OCI-M1 (cell line): ENCODE measurements around the gene STBD1.
"Not testable (repeated sequence)": the region's sequence is repeated elsewhere in the genome, so short reads cannot be mapped to it uniquely, and the experiment has no call there.

Experiments
- DNase-seq: peaks from one replicate; lab custom pipeline; 2025; lab: John Stamatoyannopoulos, UW

STBD1 gene

DNA sequence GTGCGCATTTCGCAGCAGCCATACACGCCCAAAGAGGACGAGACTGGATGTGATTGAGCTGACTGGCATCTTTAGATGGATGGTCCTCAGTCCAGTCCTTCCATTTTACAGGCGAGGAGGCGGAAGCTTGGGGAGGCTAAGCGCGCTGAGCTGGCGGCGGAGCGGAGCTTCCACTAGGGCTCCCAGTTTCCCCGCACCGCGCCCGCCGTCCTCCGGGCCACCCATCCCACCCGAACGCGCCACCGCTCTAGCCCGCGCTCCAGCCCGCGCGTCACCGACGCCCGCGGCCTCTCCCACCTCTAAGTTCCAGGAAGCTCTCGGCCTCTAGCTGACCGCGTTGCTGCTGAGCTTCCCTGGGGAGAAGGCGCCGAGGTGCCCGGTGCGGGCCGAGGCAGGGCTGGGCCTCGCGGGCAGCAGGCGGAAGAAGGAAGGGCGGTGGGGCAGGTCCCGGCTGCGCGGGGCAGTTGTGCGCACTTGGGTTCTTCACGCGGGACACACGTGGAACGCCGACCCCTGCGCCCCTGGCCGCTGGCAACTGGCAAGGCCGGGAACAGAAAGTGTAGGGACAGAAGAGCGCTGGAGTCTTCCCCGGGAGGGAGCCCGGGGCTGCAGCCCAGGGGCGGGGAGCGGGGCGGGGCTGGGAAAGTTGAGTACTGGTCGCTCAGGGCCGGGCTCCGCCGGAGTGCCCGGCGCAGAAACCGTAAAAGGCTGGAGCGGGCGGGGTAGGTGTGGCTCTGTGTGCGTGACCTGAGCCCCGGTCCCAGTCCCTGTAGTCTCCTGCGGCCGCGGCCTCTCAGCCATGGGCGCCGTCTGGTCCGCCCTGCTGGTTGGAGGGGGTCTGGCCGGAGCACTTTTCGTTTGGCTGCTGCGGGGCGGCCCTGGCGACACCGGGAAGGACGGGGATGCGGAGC lies at the start of gene STBD1:
STBD1 (plus strand) TSS at position 763 of the 911 bp plus-strand sequence; CDS start at position 800, 37 bp downstream.
- DNase-seq: peak; percentile 78

GRCh38 chr4:76256968-76257367 lies 49.6 kb upstream of the STBD1 start:
- no peak for DNase-seq

- DNase-seq: no peak
These were observed 48.7 kb upstream of the STBD1 start for GRCh38 chr4:76257824-76258223.

- no peak for DNase-seq
These were observed 46.0 kb upstream of the STBD1 start for GRCh38 chr4:76260571-76260970.

GRCh38 chr4:76265631-76266218 lies 40.8 kb upstream of the STBD1 start:
- DNase-seq: no peak

GRCh38 chr4:76266627-76267026 lies 39.9 kb upstream of the STBD1 start:
- DNase-seq: no peak

DNA sequence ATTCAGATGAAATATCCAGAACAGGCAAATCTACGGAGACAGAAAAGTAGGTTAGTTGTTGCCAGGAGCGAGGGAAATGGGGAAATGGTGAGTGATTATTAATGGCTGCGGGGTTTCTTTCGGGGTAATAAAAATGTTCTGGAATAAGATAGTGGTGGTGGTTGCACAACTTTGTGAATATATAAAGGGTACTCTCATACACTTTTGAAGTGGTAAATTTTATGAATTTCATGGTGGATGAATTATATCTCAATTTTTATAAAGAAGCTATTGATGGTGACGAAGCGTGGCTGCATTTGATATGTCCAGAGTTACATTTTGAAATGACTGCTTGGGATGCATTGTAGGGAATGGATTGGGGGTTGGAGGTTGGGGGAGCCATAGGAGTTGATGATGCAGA lies 38.7 kb upstream of the STBD1 start:
- no peak for DNase-seq

DNA sequence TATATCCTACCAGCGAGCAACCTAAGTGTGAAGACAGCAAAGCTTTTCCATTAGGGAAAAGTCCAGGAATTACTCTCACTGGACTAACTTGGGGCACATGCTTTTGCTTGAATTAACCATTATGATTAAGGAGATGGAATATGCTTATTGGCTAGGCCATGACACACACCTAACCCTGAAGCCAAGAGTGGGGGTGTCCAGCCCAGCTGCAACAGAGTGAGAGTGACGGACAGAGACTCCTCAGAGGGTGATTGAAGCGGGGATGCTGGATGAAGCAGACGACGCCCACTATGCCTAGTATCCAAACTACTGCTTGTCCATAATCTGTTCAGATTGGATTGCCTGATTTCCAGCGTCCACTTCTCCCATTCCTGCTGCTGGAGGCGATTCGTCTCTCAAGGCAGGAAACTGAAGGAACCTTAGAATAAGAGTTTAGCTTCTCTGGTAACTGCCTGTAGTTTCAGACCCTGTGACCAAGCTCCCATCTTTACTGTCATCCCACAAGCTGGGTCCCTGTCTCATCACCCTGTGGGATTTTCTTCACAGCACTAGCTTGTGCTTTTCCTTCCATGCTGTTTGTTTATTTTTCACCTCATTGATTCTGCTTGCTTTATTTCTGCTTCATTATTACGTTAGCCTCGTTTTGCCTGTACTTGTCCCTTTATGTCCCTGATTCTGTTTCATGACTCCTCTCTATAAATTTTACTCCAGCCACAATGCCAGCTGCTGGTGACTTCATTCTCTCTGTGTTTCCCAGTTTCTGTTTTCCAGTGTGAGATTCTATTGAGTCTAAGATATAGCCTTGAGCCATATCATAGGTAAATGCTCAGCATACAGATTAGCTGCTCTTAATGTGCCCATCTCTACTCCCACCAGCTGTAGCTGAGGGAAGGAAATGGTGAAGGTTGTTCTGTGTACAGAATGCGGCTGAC lies 36.0 kb upstream of the STBD1 start:
- DNase-seq: no peak

- no peak for DNase-seq
These were observed 35.3 kb upstream of the STBD1 start for GRCh38 chr4:76271248-76271647.

GRCh38 chr4:76272073-76272472 lies 34.5 kb upstream of the STBD1 start:
- DNase-seq: no peak

GRCh38 chr4:76272582-76272981 lies 34.0 kb upstream of the STBD1 start:
- no peak for DNase-seq

DNA sequence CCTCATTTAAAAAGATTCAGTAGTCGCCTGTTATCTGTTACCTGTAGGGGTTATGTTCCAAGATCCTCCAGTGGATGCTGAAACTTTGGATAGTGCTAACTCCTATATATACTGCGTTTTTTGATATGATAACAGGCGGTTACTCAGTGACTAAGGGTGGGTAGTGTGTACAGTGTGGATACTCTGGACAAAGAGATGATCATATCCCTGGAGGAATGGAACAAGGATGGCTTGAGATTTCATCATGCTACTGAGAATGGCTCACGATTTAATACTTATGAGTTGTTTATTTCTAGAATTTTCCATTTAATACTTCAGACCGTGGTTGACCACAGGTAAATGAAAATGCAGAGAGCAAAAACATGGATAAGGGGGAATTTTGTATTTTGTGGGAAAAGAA lies 33.5 kb upstream of the STBD1 start:
- DNase-seq: no peak

GRCh38 chr4:76275486-76276124 lies 30.9 kb upstream of the STBD1 start:
- peak; percentile 38 for DNase-seq

DNA sequence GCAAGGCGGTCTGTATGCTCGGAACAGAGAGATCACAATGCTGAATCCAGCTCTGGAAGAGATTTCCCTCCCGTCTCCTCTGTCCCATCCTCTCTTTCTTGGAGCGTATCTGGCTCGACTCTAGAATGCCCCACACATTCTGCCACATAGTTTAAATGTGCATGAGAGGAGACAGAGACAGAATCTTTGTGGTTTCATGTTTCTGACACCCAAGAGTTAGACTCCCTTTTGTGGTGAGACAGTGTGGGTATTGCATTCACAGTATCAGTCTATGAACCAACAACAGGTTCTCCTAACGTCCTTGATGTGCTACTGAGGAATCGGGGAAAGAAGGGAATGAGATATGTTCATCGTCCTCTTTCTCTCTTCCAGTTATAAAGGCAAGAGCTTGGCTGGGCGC lies 29.7 kb upstream of the STBD1 start:
- peak; percentile 64 for DNase-seq

DNA sequence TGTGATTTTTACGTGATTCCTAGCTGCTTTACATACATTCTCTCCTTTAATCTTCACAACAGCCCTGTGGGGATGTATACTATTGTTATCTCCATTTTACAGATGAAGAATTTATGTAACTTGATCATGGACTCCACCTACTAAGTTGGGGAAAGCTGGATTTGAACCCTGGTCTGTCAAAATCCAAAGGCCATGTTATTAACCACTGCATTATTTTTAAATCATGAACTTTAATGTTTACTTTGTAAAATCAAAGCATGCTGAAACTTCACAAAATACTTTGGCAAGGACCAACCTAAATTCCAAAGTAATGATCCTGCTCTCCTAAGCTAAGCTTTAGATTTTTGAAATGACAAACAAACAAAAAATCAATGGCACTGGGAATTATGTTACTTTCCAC lies 28.9 kb upstream of the STBD1 start:
- DNase-seq: no peak

DNA sequence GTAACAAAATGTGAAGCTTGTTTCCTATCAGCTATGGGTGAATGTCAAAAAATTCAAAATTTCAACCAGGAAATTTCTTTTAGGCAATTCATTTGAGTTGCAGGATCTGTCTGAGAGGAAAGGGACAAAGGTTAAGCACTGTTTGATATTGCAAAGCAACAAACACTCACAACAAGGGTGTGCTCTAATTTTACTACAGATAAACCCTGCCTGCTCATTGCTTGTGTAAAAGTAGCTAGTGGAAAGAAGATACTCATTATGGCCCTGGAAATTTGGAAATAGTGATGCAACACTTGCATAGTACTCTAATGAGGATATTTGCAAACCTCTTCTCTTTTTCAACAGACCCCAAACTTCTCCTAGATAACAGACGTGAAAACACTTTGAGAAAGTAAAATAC lies 27.9 kb upstream of the STBD1 start:
- DNase-seq: peak; percentile 28

DNA sequence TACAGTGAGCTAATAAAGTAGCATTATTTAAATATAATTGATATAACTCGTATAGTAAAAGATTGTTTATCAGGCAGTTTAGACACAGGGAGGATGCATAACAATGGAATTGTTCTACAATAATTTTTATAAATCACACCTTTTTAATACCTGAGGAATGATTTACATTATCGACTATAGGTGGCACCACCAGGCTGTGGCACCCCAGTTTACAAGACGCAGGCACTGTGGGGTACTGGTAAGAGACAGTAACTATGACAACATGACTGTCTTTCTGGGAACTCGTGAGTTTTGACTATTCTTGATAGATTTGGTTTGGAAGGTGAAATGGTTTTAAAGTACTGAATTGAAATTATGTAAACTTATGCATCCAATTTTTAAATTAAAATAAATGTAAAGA lies 27.1 kb upstream of the STBD1 start:
- peak; percentile 14 for DNase-seq

- DNase-seq: no peak
These were observed 25.8 kb upstream of the STBD1 start for GRCh38 chr4:76280488-76281441.

GRCh38 chr4:76281594-76281993 lies 24.9 kb upstream of the STBD1 start:
- DNase-seq: not testable (repeated sequence)

GRCh38 chr4:76282941-76283689 lies 23.4 kb upstream of the STBD1 start:
- no peak for DNase-seq
